CD4-positive, alpha-beta T cell treated with Interferon gamma for 1 hour (primary cell): ENCODE measurements around the gene OSBPL5.
A peak's percentile ranks its signal among the peaks of the same experiment; 100 is the strongest.

Experiments used
- DNase-seq: peaks from one replicate; pipeline ENCODE4 v3.0.0-alpha.2; 2020

Gene OSBPL5

GRCh38 chr11:3161720-3162409 is 3.2 kb downstream of the OSBPL5 start:
- DNase-seq: no peak

GRCh38 chr11:3161309-3161708 is 3.8 kb downstream of the OSBPL5 start:
- DNase-seq: no peak

- DNase-seq: no peak
Measured at GRCh38 chr11:3160252-3161031, 4.7 kb downstream of the OSBPL5 start.

- no peak for DNase-seq
Measured at GRCh38 chr11:3159296-3160190, 5.6 kb downstream of the OSBPL5 start.

GRCh38 chr11:3158821-3159220 is 6.3 kb downstream of the OSBPL5 start:
- no peak for DNase-seq

- DNase-seq: no peak
Measured at GRCh38 chr11:3158131-3158591, 6.9 kb downstream of the OSBPL5 start.

- DNase-seq: peak; percentile 24
Measured at GRCh38 chr11:3157381-3158130, 7.6 kb downstream of the OSBPL5 start.

- DNase-seq: no peak
Measured at GRCh38 chr11:3156661-3157311, 8.3 kb downstream of the OSBPL5 start.

- no peak for DNase-seq
Measured at GRCh38 chr11:3156282-3156660, 8.8 kb downstream of the OSBPL5 start.

- no peak for DNase-seq
Measured at GRCh38 chr11:3155691-3156258, 9.3 kb downstream of the OSBPL5 start.

- DNase-seq: no peak
Measured at GRCh38 chr11:3155216-3155615, 9.9 kb downstream of the OSBPL5 start.

GRCh38 chr11:3154001-3154599 is 11.0 kb downstream of the OSBPL5 start:
- peak; percentile 61 for DNase-seq

GRCh38 chr11:3153291-3153861 is 11.7 kb downstream of the OSBPL5 start:
- DNase-seq: no peak

- DNase-seq: no peak
Measured at GRCh38 chr11:3152471-3153110, 12.5 kb downstream of the OSBPL5 start.

- no peak for DNase-seq
Measured at GRCh38 chr11:3150726-3151125, 14.4 kb downstream of the OSBPL5 start.

- DNase-seq: no peak
Measured at GRCh38 chr11:3149852-3150188, 15.3 kb downstream of the OSBPL5 start.

GRCh38 chr11:3148990-3149851 is 15.9 kb downstream of the OSBPL5 start:
- DNase-seq: no peak

- no peak for DNase-seq
Measured at GRCh38 chr11:3148255-3148989, 16.7 kb downstream of the OSBPL5 start.

GRCh38 chr11:3147626-3148025 is 17.5 kb downstream of the OSBPL5 start:
- DNase-seq: no peak
